Esophagus muscularis mucosa (tissue), 4 donors: Measurements from ENCODE around the gene RGN.

ENCODE experiments used
- CTCF ChIP-seq, 3 experiments: fragments of 200-600 bp in 2 of 3; fragments of 450-650 bp in 1 of 3; sonication (generic) in 2 of 3; IDR thresholded peaks; one replicate each; pipeline ENCODE4 v1.5.1; 2017 to 2019; ENCODE audit warnings: antibody characterized with exemption in 3 of 3, mild to moderate bottlenecking in 2 of 3, moderate library complexity in 1 of 3
- EP300 ChIP-seq: sonication (generic); formaldehyde crosslinking; IDR thresholded peaks from one replicate; pipeline ENCODE4 v1.6.1; 2017; ENCODE audit warnings: antibody characterized with exemption
- POLR2A ChIP-seq: fragments of 450-650 bp; IDR thresholded peaks from one replicate; pipeline ENCODE4 v1.6.1; 2017; ENCODE audit warnings: antibody characterized with exemption, moderate library complexity, mild to moderate bottlenecking, low read depth
- POLR2AphosphoS5 ChIP-seq, 2 donors: sonication (generic); formaldehyde crosslinking; IDR thresholded peaks; one replicate each; pipeline ENCODE4 v1.6.1; 2017; ENCODE audit warnings: antibody characterized with exemption in 2 of 2

- TF ChIP-seq CTCF (IDR thresholded peaks at IDR 0.05): no peak
- TF ChIP-seq POLR2AphosphoS5 (IDR thresholded peaks at IDR 0.05): peak; percentile 46 to 66
- TF ChIP-seq POLR2A: no peak
- TF ChIP-seq EP300: no peak
These were observed 51.1 kb downstream of the RGN start for GRCh38 chrX:47129157-47129898.
